ENCODE results near the gene ETFA.

DNA sequence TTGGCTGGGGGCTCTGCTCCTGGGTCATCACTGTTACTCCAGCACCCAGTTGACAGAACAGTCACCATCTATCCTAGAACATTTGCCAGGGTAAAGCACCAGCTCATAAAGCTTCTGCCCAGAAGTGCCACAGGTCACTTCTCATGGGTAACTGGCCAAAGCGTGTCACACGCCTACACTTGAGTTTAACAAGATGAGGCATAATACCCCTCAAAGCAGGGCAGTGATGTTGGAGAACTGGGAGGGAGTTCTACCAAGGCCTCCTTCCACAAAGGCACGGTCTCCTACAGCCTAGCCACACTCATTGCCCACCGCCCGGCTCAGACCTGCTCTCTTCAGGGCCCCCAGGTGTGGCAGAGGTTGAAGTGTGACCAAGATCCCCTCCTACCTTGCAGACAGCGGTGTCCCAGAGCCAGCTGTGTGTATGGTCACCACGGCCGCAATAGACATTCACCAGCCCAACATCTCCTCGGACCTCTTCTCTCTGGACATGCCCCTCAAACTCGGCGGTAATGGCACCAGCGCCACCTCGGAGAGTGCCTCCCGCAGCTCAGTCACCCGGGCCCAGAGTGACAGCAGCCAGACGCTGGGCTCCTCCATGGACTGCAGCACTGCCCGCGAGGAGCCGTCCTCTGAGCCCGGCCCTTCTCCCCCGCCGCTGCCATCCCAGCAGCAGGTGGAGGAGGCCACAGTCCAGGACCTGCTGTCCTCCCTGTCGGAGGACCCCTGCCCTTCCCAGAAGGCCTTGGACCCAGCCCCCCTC, 107.7 kb downstream of the ETFA start:
- TF ChIP-seq POLR2A (IDR thresholded peaks at IDR 0.05; ENCODE audit: extremely low read depth, insufficient read length) = no peak
- TF ChIP-seq, protein P1, sequence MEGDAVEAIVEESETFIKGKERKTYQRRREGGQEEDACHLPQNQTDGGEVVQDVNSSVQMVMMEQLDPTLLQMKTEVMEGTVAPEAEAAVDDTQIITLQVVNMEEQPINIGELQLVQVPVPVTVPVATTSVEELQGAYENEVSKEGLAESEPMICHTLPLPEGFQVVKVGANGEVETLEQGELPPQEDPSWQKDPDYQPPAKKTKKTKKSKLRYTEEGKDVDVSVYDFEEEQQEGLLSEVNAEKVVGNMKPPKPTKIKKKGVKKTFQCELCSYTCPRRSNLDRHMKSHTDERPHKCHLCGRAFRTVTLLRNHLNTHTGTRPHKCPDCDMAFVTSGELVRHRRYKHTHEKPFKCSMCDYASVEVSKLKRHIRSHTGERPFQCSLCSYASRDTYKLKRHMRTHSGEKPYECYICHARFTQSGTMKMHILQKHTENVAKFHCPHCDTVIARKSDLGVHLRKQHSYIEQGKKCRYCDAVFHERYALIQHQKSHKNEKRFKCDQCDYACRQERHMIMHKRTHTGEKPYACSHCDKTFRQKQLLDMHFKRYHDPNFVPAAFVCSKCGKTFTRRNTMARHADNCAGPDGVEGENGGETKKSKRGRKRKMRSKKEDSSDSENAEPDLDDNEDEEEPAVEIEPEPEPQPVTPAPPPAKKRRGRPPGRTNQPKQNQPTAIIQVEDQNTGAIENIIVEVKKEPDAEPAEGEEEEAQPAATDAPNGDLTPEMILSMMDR (IDR thresholded peaks at IDR 0.05; ENCODE audit: low read depth, low read length) = no peak
